Astrocyte of the cerebellum (primary cell): Measurements from ENCODE around the gene PAPSS1.

Experiments used
- DNase-seq: peaks from one replicate; pipeline ENCODE4 v3.0.0-alpha.2; 2011; ENCODE audit warnings: low read depth
- H3K4me3 ChIP-seq: 2 replicates; pipeline ENCODE4 v1.5.1; 2011; ENCODE audit warnings: mild to moderate bottlenecking, low read depth, low read length, moderate library complexity
- in situ Hi-C: cut with HindIII; loops from 2 replicates; pipeline ENCODE4 v1.10.0; 2017; ENCODE audit warnings: low sequenced_read_pairs
- TF ChIP-seq, protein P1 (sequence below): IDR thresholded peaks from 2 replicates; pipeline ENCODE4 v1.5.1; 2012; ENCODE audit warnings: low read length, low read depth, moderate library complexity, mild to moderate bottlenecking; ENCODE audit errors: missing control alignments

PAPSS1 gene

DNA sequence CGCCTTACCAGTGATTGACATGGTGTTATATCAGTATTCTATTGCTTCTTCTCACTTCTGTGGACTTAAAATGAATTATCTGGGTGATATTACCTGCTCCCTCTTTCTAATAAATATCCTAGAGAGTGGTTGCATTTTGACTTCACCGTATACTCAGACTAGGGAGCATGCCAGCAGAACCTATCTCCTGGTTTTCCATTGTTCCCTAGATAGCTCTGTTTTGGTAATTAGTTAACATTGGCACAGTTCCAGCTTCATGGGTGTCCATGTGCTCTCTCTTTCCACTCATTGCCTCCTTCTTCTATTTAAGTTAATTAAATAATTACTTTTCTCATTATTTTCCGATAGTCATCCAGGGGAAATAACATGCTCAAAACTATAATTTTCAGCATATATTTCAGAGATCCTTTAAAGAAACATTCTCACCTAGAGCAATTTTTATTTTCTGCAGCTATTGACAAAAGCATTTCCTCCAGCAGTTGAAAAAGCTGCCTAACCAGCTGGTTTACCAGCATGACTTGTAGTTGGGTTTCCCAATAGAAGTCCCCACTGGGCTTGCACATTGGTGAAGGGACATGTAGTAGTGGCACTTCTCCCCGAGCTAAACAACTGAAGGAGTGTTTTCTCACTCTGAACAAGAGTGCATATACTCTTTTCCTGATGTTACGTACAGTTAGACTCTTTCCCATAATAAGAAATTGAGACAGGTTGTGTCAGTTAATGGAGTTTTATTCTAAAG is 27.9 kb upstream of the PAPSS1 start:
- H3K4me3 ChIP-seq: no peak overlapping the region
- no peak for DNase-seq
- in situ Hi-C loops: no loop called here
- TF ChIP-seq, protein P1, sequence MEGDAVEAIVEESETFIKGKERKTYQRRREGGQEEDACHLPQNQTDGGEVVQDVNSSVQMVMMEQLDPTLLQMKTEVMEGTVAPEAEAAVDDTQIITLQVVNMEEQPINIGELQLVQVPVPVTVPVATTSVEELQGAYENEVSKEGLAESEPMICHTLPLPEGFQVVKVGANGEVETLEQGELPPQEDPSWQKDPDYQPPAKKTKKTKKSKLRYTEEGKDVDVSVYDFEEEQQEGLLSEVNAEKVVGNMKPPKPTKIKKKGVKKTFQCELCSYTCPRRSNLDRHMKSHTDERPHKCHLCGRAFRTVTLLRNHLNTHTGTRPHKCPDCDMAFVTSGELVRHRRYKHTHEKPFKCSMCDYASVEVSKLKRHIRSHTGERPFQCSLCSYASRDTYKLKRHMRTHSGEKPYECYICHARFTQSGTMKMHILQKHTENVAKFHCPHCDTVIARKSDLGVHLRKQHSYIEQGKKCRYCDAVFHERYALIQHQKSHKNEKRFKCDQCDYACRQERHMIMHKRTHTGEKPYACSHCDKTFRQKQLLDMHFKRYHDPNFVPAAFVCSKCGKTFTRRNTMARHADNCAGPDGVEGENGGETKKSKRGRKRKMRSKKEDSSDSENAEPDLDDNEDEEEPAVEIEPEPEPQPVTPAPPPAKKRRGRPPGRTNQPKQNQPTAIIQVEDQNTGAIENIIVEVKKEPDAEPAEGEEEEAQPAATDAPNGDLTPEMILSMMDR: no peak

DNA sequence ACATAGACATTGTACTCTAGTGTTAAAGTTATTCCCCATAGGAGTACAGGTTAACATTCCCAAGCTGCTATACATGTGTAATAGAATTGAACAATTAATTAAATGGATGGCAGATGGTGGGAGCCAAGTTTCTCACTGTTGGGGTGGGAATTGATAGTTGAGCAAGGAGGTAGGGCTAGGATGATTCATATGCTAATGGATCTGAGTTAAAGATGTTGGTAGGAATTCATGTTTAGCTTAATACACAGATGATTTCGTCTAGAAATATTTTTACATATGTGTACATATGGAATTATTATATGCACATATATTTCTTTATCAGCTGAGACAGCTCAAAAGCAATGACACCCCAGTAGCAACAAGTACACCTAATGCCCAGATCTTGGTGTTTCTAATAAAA is 26.1 kb upstream of the PAPSS1 start:
- no peak for DNase-seq
- TF ChIP-seq, protein P1: no peak
- no peak overlapping the region for H3K4me3 ChIP-seq
- in situ Hi-C loops: no loop called here

DNA sequence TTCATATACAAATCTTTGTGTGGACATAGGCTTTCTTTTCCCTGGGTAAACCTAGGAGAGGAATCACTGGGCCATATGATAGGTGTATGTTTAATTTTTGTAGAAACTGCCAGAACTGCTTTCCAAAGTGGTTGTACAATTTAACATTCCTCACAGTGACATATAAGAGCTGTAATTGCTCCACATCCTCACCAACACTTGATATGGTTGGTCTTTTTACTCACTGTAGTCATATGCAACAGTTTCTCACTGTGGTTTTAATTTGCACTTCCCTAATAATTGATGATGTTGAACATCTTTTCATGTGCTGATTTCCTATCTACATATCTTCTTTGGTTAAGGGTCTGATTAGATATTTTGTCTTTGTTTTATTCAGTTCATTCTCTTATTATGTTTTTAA is 24.5 kb upstream of the PAPSS1 start:
- DNase-seq: no peak
- TF ChIP-seq, protein P1: no peak
- in situ Hi-C loops: no loop called here
- no peak overlapping the region for H3K4me3 ChIP-seq

DNA sequence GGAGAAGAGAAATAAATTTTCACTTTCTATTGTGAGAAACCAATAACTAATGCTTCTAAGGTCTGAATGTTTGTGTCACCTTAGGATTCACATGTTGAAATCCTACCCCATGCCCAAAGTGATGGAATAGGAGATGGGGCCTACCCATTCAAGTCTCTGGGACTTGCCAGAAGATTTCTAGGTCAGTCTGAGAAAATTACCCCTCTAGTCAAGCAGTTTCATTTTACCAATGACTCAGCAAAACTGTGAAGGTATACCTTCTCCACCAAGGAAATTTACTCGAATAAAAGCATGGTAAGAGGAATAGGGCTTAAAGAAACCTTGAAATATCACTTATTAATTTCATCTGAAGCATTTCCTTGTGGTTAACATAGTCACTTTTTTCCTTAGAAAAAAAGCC is 23.5 kb upstream of the PAPSS1 start:
- TF ChIP-seq, protein P1: no peak
- no peak for DNase-seq
- in situ Hi-C loops: no loop called here
- H3K4me3 ChIP-seq: no peak overlapping the region

DNA sequence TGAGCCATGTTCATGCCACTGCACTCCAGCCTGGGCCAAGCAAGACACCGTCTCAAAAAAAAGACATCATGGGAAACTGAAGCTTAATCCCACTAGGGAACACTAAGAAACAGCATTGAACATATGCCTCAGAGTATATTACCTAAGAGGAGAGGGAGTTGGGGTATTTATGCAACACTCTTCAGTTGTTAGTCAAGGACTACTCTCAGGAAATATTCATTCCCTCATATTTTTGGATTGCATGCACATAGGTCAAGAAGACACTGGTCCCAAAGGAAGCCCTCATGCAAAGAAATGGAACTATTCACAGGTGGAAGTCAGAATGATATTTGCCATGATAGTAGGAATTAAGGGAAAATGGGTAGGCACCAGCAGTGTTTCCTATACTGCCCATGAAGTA is 22.8 kb upstream of the PAPSS1 start:
- in situ Hi-C loops: no loop called here
- TF ChIP-seq, protein P1: no peak
- no peak overlapping the region for H3K4me3 ChIP-seq
- DNase-seq: no peak

DNA sequence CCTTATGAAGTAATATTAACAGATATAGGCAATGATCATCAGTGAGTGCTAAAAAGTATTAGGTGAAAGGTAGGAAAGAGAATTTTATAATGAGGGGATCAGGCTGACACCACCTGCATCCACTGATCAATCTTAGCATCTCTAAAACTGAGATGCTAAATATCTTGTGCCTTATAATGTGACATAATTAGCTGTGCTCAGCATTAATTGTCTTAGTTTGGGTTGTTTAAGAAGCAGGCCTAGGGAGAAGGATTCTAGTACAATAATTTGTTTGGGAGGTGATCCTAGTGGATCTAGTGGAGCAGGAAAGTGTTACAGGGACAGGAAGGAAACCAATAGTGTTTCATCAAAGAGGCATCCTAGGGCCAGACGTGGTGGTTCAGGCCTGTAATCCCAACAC is 22.2 kb upstream of the PAPSS1 start:
- no peak for DNase-seq
- in situ Hi-C loops: no loop called here

More for the DNA sequence above, 22.2 kb upstream of the PAPSS1 start:
- no peak overlapping the region for H3K4me3 ChIP-seq
- TF ChIP-seq, protein P1: no peak
